ENCODE measurements around the gene ZNF774.

Gene ZNF774

DNA sequence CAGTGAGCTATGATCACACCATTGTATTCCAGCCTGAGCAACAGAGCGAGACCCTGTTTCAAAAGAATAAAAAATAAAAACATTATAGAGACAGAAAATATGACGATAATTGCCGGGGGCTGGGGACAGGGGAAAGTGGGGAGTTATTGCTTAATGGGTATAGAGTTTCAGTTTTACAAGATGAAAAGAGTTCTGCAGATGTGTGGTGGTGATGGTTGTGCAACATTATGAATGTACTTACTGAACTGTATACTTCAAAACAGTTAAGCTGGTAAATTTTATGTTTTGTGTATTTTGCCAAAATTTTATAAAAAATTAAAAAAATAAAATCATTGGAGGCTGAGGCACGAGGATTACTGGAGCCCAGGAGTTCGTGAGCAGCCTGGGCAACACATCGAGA, 24.8 kb upstream of the ZNF774 start:
- no peak for DNase-seq (ENCODE audit: low spot score)

DNA sequence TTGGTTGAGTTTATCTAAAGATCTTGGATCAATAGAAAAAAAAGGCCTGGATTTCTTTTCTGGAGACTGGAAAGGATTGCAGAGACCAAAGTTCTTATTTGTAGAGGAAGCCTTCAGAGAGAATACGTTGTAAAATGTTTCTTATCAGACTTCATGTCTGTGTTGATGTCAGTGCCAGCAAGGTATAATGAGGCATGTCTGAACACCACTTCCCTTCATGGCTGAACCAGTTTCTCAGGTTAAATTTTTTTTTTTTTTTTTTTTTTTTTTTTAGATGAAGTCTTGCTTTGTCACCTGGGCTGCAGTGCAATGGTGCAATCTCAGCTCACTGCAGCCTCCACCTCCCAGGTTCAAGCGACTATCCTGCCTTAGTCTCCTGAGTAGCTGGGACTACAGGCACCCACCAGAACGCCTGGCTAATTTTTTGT, 17.8 kb upstream of the ZNF774 start:
- no peaks in the 10 kb centered on the region for H3K36me3 ChIP-seq (ENCODE audit: low read depth)
- H3K9me3 ChIP-seq (ENCODE audit: severe bottlenecking): no peaks in the 10 kb centered on the region
- DNase-seq (ENCODE audit: low spot score) (no peak), ATAC-seq (ENCODE audit: low read depth) (no peak)
- peaks cover 28% of the 10 kb centered on the region for H3K4me1 ChIP-seq (ENCODE audit: insufficient read depth, poor library complexity, severe bottlenecking)
- peak overlapping the region; percentile 11 for H3K27ac ChIP-seq (ENCODE audit: poor library complexity, severe bottlenecking)
- H3K27me3 ChIP-seq (ENCODE audit: insufficient read depth, poor library complexity, severe bottlenecking): no peaks in the 10 kb centered on the region
- H3K4me3 ChIP-seq (ENCODE audit: severe bottlenecking): no peak overlapping the region
- TF ChIP-seq, protein P1, sequence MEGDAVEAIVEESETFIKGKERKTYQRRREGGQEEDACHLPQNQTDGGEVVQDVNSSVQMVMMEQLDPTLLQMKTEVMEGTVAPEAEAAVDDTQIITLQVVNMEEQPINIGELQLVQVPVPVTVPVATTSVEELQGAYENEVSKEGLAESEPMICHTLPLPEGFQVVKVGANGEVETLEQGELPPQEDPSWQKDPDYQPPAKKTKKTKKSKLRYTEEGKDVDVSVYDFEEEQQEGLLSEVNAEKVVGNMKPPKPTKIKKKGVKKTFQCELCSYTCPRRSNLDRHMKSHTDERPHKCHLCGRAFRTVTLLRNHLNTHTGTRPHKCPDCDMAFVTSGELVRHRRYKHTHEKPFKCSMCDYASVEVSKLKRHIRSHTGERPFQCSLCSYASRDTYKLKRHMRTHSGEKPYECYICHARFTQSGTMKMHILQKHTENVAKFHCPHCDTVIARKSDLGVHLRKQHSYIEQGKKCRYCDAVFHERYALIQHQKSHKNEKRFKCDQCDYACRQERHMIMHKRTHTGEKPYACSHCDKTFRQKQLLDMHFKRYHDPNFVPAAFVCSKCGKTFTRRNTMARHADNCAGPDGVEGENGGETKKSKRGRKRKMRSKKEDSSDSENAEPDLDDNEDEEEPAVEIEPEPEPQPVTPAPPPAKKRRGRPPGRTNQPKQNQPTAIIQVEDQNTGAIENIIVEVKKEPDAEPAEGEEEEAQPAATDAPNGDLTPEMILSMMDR (IDR thresholded peaks at IDR 0.05; ENCODE audit: poor library complexity, severe bottlenecking): no peak

More for the DNA sequence above, 24.8 kb upstream of the ZNF774 start:
- ATAC-seq (ENCODE audit: low read depth): no peak
- no peaks in the 10 kb centered on the region for H3K9me3 ChIP-seq (ENCODE audit: severe bottlenecking)
- H3K27me3 ChIP-seq (ENCODE audit: insufficient read depth, poor library complexity, severe bottlenecking): no peaks in the 10 kb centered on the region
- no peak overlapping the region for H3K27ac ChIP-seq (ENCODE audit: poor library complexity, severe bottlenecking)
- H3K4me3 ChIP-seq (ENCODE audit: severe bottlenecking): no peak overlapping the region
- H3K4me1 ChIP-seq (ENCODE audit: insufficient read depth, poor library complexity, severe bottlenecking): no peaks in the 10 kb centered on the region
- TF ChIP-seq, protein P1 (IDR thresholded peaks at IDR 0.05; ENCODE audit: poor library complexity, severe bottlenecking): no peak
- H3K36me3 ChIP-seq (ENCODE audit: low read depth): no peaks in the 10 kb centered on the region

DNA sequence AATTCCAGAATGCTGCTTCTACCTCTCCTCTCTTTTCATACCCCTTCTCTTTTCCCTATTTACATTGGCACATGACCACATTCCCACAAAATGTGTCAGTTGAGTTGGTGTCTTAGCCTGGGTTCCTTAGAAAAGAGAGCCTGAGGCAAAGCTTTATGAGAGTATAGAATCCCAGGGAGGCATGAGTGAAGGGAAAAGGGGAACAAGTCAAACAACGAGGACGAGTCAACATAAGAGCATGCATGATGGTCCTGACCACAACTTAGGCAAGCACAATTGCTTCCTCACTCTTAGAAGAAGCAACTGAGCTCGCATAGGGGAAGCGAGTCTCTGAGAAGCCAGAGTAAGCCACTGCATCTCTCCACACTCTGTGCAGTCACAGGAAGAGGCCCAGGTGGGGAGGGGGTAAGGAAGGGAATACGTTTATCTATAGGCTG, 15.4 kb upstream of the ZNF774 start:
- H3K27ac ChIP-seq (ENCODE audit: poor library complexity, severe bottlenecking): peak overlapping the region; percentile 68
- H3K4me1 ChIP-seq (ENCODE audit: insufficient read depth, poor library complexity, severe bottlenecking): peaks cover 28% of the 10 kb centered on the region
- DNase-seq (ENCODE audit: low spot score): no peak

DNA sequence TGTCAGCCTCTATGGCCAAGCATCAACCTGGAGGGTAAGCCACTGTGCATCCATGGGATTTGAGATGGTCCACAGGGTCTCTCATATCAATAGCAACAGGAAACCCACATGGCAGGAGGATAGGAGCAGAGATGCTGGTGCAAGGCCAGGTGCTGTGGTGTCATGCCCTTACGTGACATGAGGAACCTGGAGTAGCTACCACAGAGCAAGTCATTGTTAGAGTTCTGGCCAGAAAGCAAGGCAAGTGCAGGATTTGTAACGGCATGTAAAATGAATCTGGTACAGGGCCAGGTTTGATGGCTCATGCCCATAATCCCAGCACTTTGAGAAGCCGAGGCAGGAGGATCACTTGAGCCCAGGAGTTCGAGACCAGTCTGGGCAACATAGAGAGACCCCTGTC, 14.8 kb upstream of the ZNF774 start:
- Histone ChIP-seq H3K4me3 (ENCODE audit: severe bottlenecking) (no peak overlapping the region), H3K36me3 (ENCODE audit: low read depth) (no peaks in the 10 kb centered on the region), H3K27ac (ENCODE audit: poor library complexity, severe bottlenecking) (peak overlapping the region; percentile 68), H3K27me3 (ENCODE audit: insufficient read depth, poor library complexity, severe bottlenecking) (no peaks in the 10 kb centered on the region), H3K4me1 (ENCODE audit: insufficient read depth, poor library complexity, severe bottlenecking) (peaks cover 28% of the 10 kb centered on the region), H3K9me3 (ENCODE audit: severe bottlenecking) (no peaks in the 10 kb centered on the region)
- TF ChIP-seq, protein P1 (IDR thresholded peaks at IDR 0.05; ENCODE audit: poor library complexity, severe bottlenecking): no peak
- DNase-seq (ENCODE audit: low spot score) (no peak), ATAC-seq (ENCODE audit: low read depth) (peak; percentile 4; the same call in 1 of the 3 replicates)

More for the DNA sequence above, 15.4 kb upstream of the ZNF774 start:
- TF ChIP-seq, protein P1 (IDR thresholded peaks at IDR 0.05; ENCODE audit: poor library complexity, severe bottlenecking): no peak
- no peak overlapping the region for H3K4me3 ChIP-seq (ENCODE audit: severe bottlenecking)
- no peaks in the 10 kb centered on the region for H3K36me3 ChIP-seq (ENCODE audit: low read depth)
- H3K27me3 ChIP-seq (ENCODE audit: insufficient read depth, poor library complexity, severe bottlenecking): no peaks in the 10 kb centered on the region
- ATAC-seq (ENCODE audit: low read depth): peak; percentile 95
- no peaks in the 10 kb centered on the region for H3K9me3 ChIP-seq (ENCODE audit: severe bottlenecking)

DNA sequence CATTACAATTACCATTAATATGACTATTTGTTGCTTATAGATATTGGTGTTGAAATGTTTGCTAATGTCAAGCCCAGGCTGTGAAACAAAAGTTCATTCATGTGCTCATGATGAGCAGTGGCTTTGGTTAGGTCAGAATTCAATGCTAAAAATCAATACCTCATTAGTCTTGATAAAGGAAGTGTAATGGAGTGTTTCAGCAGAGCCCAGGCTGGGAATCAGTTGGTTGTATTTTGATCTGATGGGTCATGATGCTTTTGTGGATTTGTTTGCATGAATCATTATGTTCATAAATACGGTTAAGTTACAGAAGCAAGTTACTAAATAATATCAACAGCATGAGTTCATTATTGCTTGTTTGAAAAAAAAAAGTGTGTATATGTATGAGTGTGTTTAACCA, 13.6 kb upstream of the ZNF774 start:
- Histone ChIP-seq H3K36me3 (ENCODE audit: low read depth) (no peaks in the 10 kb centered on the region), H3K27ac (ENCODE audit: poor library complexity, severe bottlenecking) (no peak overlapping the region), H3K4me1 (ENCODE audit: insufficient read depth, poor library complexity, severe bottlenecking) (peaks cover 40% of the 10 kb centered on the region), H3K9me3 (ENCODE audit: severe bottlenecking) (no peaks in the 10 kb centered on the region), H3K4me3 (ENCODE audit: severe bottlenecking) (no peak overlapping the region), H3K27me3 (ENCODE audit: insufficient read depth, poor library complexity, severe bottlenecking) (no peaks in the 10 kb centered on the region)
- DNase-seq (ENCODE audit: low spot score): no peak
- TF ChIP-seq, protein P1 (IDR thresholded peaks at IDR 0.05; ENCODE audit: poor library complexity, severe bottlenecking): no peak
- ATAC-seq (ENCODE audit: low read depth): no peak

All from RWPE2 (cell line).